ENCODE measurements around the gene FANCB.

GRCh38 chrX:14801136-14801535 is 71.7 kb downstream of the FANCB start:
- no peak for TF ChIP-seq CTCF (IDR thresholded peaks at IDR 0.05)
- TF ChIP-seq POLR2A (IDR thresholded peaks at IDR 0.05) = no peak
- TF ChIP-seq POLR2AphosphoS5 (IDR thresholded peaks at IDR 0.05; ENCODE audit: insufficient read depth in 1 of 2, low read depth in 1 of 2) = no peak

All from vagina (tissue), 2 donors.